Measurements from ENCODE around the gene TRAF3IP1. TPM values are rescaled to one million over a fixed set of nuclear protein-coding genes. Genes with fewer than 3 reads are reported as not detected.
"Not testable (repeated sequence)": the region's sequence is repeated elsewhere in the genome, so short reads cannot be mapped to it uniquely, and the experiment has no call there.

Gene TRAF3IP1
- total RNA-seq, 2 experiments from 2014 or later = 6.8 to 8.8 TPM

- peaks cover 12% of the 10 kb centered on the region for H3K4me1 Mint-ChIP-seq
- CTCF ChIA-PET = interaction anchor here (1.6 kb wide), 1 partner anchor 55 kb away, joined by 3 read pairs; no protein-coding TSS in a partner anchor
- H3K4me3 Mint-ChIP-seq; H3K27me3 Mint-ChIP-seq; H3K27ac Mint-ChIP-seq; ATAC-seq; DNase-seq; H3K9me3 Mint-ChIP-seq (ENCODE audit: low read depth); H3K36me3 Mint-ChIP-seq: not testable (repeated sequence)
Measured at GRCh38 chr2:238372277-238372676, 52.0 kb downstream of the TRAF3IP1 start.

GRCh38 chr2:238376884-238377391 lies 56.6 kb downstream of the TRAF3IP1 start:
- no peaks in the 10 kb centered on the region for H3K9me3 Mint-ChIP-seq (ENCODE audit: low read depth)
- no peaks in the 10 kb centered on the region for H3K27me3 Mint-ChIP-seq
- CTCF ChIA-PET = interaction anchor here (0.7 to 1.9 kb wide), 5 partner anchors 10 to 87 kb away, joined by 3 to 8 read pairs (median 3); no protein-coding TSS in a partner anchor
- H3K36me3 Mint-ChIP-seq = peaks cover 5% of the 10 kb centered on the region
- no peak overlapping the region for H3K27ac Mint-ChIP-seq
- DNase-seq = peak; percentile 54
- peak; percentile 74 for ATAC-seq
- no peak overlapping the region for H3K4me3 Mint-ChIP-seq
- peaks cover 41% of the 10 kb centered on the region for H3K4me1 Mint-ChIP-seq

GRCh38 chr2:238378230-238379095 lies 58.1 kb downstream of the TRAF3IP1 start:
- Mint-ChIP-seq H3K4me3 (no peak overlapping the region), H3K4me1 (peaks cover 41% of the 10 kb centered on the region), H3K9me3 (ENCODE audit: low read depth) (no peaks in the 10 kb centered on the region), H3K36me3 (peaks cover 3% of the 10 kb centered on the region), H3K27ac (no peak overlapping the region), H3K27me3 (no peaks in the 10 kb centered on the region)
- ATAC-seq = no peak
- CTCF ChIA-PET = interaction anchor here (0.6 to 1.9 kb wide), 3 partner anchors 53 to 86 kb away, joined by 3 to 8 read pairs (median 4); no protein-coding TSS in a partner anchor
- no peak for DNase-seq

- H3K4me3 Mint-ChIP-seq = no peak overlapping the region
- H3K36me3 Mint-ChIP-seq = peaks cover 3% of the 10 kb centered on the region
- no peaks in the 10 kb centered on the region for H3K27me3 Mint-ChIP-seq
- peak; percentile 68 for ATAC-seq
- peak overlapping the region; percentile 20 for H3K27ac Mint-ChIP-seq
- peak; percentile 75 for DNase-seq
- CTCF ChIA-PET = interaction anchor here (1.5 kb wide), 1 partner anchor 8 kb away, joined by 5 read pairs; no protein-coding TSS in a partner anchor
- H3K9me3 Mint-ChIP-seq (ENCODE audit: low read depth) = no peaks in the 10 kb centered on the region
- H3K4me1 Mint-ChIP-seq = peaks cover 41% of the 10 kb centered on the region
Measured at GRCh38 chr2:238379096-238379810, 58.9 kb downstream of the TRAF3IP1 start.

GRCh38 chr2:238380336-238380735 lies 60.0 kb downstream of the TRAF3IP1 start:
- H3K4me1 Mint-ChIP-seq = peaks cover 41% of the 10 kb centered on the region
- ATAC-seq = no peak
- no peak overlapping the region for H3K27ac Mint-ChIP-seq
- CTCF ChIA-PET = interaction anchor here (1.5 kb wide), 1 partner anchor 9 kb away, joined by 5 read pairs; no protein-coding TSS in a partner anchor
- no peak for DNase-seq
- no peaks in the 10 kb centered on the region for H3K9me3 Mint-ChIP-seq (ENCODE audit: low read depth)
- H3K27me3 Mint-ChIP-seq = no peaks in the 10 kb centered on the region
- peaks cover 3% of the 10 kb centered on the region for H3K36me3 Mint-ChIP-seq
- no peak overlapping the region for H3K4me3 Mint-ChIP-seq

GRCh38 chr2:238380785-238381184 lies 60.5 kb downstream of the TRAF3IP1 start:
- no peaks in the 10 kb centered on the region for H3K27me3 Mint-ChIP-seq
- DNase-seq (no peak), ATAC-seq (no peak)
- H3K4me3 Mint-ChIP-seq = no peak overlapping the region
- CTCF ChIA-PET = no interaction called here
- peaks cover 40% of the 10 kb centered on the region for H3K4me1 Mint-ChIP-seq
- H3K36me3 Mint-ChIP-seq = peaks cover 3% of the 10 kb centered on the region
- H3K9me3 Mint-ChIP-seq (ENCODE audit: low read depth) = no peaks in the 10 kb centered on the region
- H3K27ac Mint-ChIP-seq = no peak overlapping the region

- Mint-ChIP-seq H3K9me3 (ENCODE audit: low read depth) (no peaks in the 10 kb centered on the region), H3K36me3 (peaks cover 3% of the 10 kb centered on the region), H3K4me3 (no peak overlapping the region), H3K27ac (no peak overlapping the region), H3K27me3 (no peaks in the 10 kb centered on the region), H3K4me1 (peaks cover 39% of the 10 kb centered on the region)
- CTCF ChIA-PET = interaction anchor here (0.8 kb wide), 1 partner anchor 403 kb away, joined by 3 read pairs; no protein-coding TSS in a partner anchor
- ATAC-seq (no peak), DNase-seq (no peak)
Measured at GRCh38 chr2:238381341-238382115, 61.2 kb downstream of the TRAF3IP1 start.

- Mint-ChIP-seq H3K27ac (no peak overlapping the region), H3K27me3 (no peaks in the 10 kb centered on the region), H3K4me3 (no peak overlapping the region), H3K36me3 (peaks cover 3% of the 10 kb centered on the region), H3K9me3 (ENCODE audit: low read depth) (no peaks in the 10 kb centered on the region), H3K4me1 (peaks cover 35% of the 10 kb centered on the region)
- ATAC-seq = no peak
- CTCF ChIA-PET = interaction anchor here (0.8 kb wide), 1 partner anchor 402 kb away, joined by 3 read pairs; no protein-coding TSS in a partner anchor
- no peak for DNase-seq
Measured at GRCh38 chr2:238382381-238382781, 62.1 kb downstream of the TRAF3IP1 start.

GRCh38 chr2:238383135-238383534 lies 62.8 kb downstream of the TRAF3IP1 start:
- Mint-ChIP-seq H3K27me3 (no peaks in the 10 kb centered on the region), H3K4me1 (peaks cover 31% of the 10 kb centered on the region), H3K27ac (no peak overlapping the region), H3K9me3 (ENCODE audit: low read depth) (no peaks in the 10 kb centered on the region), H3K4me3 (no peak overlapping the region), H3K36me3 (peaks cover 3% of the 10 kb centered on the region)
- ATAC-seq (no peak), DNase-seq (no peak)
- CTCF ChIA-PET = no interaction called here

- Mint-ChIP-seq H3K27me3 (no peaks in the 10 kb centered on the region), H3K4me3 (no peak overlapping the region), H3K4me1 (peaks cover 27% of the 10 kb centered on the region), H3K9me3 (ENCODE audit: low read depth) (no peaks in the 10 kb centered on the region), H3K36me3 (peaks cover 3% of the 10 kb centered on the region), H3K27ac (no peak overlapping the region)
- CTCF ChIA-PET = no interaction called here
- DNase-seq (no peak), ATAC-seq (no peak)
Measured at GRCh38 chr2:238383743-238384380, 63.5 kb downstream of the TRAF3IP1 start.

GRCh38 chr2:238387332-238387731 lies 67.0 kb downstream of the TRAF3IP1 start:
- no peak for DNase-seq
- H3K27me3 Mint-ChIP-seq = no peaks in the 10 kb centered on the region
- no peak overlapping the region for H3K4me3 Mint-ChIP-seq
- no peaks in the 10 kb centered on the region for H3K9me3 Mint-ChIP-seq (ENCODE audit: low read depth)
- H3K4me1 Mint-ChIP-seq = peaks cover 7% of the 10 kb centered on the region
- no peaks in the 10 kb centered on the region for H3K36me3 Mint-ChIP-seq
- H3K27ac Mint-ChIP-seq = no peak overlapping the region
- ATAC-seq = no peak
- CTCF ChIA-PET = interaction anchor here (1.2 kb wide), 1 partner anchor 10 kb away, joined by 3 read pairs; no protein-coding TSS in a partner anchor

GRCh38 chr2:238388794-238389193 lies 68.5 kb downstream of the TRAF3IP1 start:
- H3K4me3 Mint-ChIP-seq = no peak overlapping the region
- H3K27me3 Mint-ChIP-seq = no peaks in the 10 kb centered on the region
- CTCF ChIA-PET = no interaction called here
- peaks cover 7% of the 10 kb centered on the region for H3K4me1 Mint-ChIP-seq
- DNase-seq (no peak), ATAC-seq (no peak)
- no peaks in the 10 kb centered on the region for H3K36me3 Mint-ChIP-seq
- H3K27ac Mint-ChIP-seq = no peak overlapping the region
- H3K9me3 Mint-ChIP-seq (ENCODE audit: low read depth) = no peaks in the 10 kb centered on the region

Measured in activated CD8-positive, alpha-beta memory T cell treated with anti-CD3 and anti-CD28 coated beads, Interleukin-2, amount 10 ng/mL, durations not matched to agents 7 days and 5 days (primary cell).